ENCODE results near the gene CLCN7.

Gene CLCN7

DNA sequence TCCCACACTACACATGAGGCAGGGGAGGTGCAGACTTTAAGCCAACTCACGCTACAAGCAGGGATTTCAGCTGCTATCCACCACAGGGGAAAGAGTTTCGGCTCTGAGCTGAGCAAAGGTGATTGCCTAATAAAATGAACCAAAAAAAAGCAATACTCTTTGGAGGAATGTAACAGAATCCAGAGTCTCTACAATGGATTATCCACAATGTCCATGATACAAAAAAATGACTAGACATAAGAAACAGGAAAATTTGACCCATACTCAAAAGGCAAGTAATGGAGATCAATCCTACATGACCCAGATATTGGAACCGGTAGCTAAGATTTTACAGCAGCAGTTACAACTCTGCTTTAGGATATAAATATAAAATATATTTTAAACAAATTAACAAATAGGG is 39.7 kb upstream of the CLCN7 start:
- H3K4me3 ChIP-seq (replicated peaks in 1 of 2; ENCODE audit: low read depth in 2 of 2, low read length in 2 of 2) = no peak overlapping the region
- DNase-seq (ENCODE audit: low read depth in 2 of 2) = no peak
- TF ChIP-seq, protein P1, sequence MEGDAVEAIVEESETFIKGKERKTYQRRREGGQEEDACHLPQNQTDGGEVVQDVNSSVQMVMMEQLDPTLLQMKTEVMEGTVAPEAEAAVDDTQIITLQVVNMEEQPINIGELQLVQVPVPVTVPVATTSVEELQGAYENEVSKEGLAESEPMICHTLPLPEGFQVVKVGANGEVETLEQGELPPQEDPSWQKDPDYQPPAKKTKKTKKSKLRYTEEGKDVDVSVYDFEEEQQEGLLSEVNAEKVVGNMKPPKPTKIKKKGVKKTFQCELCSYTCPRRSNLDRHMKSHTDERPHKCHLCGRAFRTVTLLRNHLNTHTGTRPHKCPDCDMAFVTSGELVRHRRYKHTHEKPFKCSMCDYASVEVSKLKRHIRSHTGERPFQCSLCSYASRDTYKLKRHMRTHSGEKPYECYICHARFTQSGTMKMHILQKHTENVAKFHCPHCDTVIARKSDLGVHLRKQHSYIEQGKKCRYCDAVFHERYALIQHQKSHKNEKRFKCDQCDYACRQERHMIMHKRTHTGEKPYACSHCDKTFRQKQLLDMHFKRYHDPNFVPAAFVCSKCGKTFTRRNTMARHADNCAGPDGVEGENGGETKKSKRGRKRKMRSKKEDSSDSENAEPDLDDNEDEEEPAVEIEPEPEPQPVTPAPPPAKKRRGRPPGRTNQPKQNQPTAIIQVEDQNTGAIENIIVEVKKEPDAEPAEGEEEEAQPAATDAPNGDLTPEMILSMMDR (IDR thresholded peaks at IDR 0.05; ENCODE audit: low read depth, low read length) = no peak

DNA sequence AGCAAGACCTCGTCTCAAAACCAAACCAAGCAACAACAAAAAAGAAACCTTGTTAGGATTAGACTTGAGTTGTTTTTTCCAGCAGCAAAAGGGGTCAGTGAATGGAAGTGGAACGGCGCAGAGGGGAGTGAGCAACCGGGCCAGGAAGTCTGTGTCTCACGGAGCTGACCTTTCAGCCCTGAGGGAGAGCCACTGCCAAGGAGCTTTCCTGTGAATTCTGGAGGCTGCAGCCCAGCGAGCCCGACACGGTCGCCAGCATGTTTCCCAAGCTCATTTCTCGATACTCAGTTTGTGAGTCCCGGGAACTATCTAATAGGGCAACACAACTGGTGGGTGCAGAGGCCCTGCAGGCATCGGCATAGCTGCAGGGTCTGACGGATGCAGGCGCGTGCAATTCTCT is 37.9 kb upstream of the CLCN7 start:
- no peak overlapping the region for H3K4me3 ChIP-seq (replicated peaks in 1 of 2; ENCODE audit: low read depth in 2 of 2, low read length in 2 of 2)
- TF ChIP-seq, protein P1 (IDR thresholded peaks at IDR 0.05; ENCODE audit: low read depth, low read length) = no peak
- no peak for DNase-seq (ENCODE audit: low read depth in 2 of 2)

DNA sequence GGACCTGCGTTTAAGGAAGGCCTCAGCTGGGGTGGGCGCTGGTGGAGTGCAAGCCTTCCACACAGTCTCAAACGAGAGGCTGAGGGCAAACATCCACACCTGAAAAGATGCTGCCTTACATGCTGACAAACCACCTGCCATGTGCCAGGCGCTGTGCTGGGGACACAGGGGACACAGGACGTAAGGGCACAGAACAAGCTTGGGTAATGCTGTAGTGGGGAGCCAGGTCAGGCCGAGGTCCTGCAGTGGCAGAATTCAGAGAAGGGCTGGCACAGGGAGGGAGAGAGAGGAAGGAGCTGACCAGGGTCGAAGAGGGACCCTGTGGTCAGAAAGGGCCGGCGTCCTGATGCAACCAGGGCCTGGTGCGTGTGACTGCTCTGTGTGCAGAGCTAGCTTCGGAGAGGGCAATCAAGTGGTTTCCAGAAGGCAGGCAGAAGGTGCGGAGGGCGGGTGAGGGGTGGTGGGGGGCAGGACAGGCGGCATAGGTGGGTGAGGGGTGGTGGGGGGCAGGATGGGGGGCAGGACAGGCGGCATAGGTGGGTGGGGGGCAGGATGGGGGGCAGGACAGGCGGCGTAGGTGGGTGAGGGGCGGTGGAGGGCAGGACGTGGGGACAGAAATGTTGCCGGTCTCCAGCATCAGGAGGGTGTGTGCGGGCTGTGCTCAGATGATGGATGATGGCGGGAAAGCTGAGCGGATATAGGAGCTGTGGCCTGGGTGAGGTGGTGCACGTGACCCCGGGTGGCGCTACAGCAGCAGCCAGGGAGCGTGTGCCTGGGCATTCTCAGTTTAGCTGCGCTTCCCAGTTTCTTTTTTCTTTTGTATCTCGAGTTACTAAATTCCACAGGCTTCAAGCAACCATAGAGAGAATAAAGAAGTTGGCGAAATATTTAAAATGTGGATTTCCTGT is 37.1 kb upstream of the CLCN7 start:
- H3K4me3 ChIP-seq (replicated peaks in 1 of 2; ENCODE audit: low read depth in 2 of 2, low read length in 2 of 2) = no peak overlapping the region
- TF ChIP-seq, protein P1 (IDR thresholded peaks at IDR 0.05; ENCODE audit: low read depth, low read length) = no peak
- no peak for DNase-seq (ENCODE audit: low read depth in 2 of 2)

DNA sequence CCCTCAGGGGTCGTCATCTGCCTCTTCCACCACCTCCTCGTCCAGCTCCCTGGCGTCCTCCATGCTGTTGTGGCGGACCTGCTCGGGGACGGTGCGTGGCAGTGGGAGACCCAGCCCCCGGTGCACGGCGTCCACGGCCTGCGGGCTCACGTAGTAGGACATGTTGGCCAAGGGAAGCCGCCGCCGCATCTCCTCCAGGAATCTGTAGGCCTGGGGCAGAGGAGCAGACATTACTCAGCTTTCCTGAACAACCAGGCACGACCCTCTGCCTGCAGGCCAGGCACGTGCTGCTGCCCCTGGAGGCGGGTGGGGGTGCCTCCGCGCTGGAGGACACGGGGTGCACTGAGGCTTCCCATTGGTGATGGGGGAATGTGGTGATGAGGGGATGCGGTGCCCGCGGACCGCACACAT is 36.1 kb upstream of the CLCN7 start:
- TF ChIP-seq, protein P1 (IDR thresholded peaks at IDR 0.05; ENCODE audit: low read depth, low read length) = no peak
- DNase-seq (ENCODE audit: low read depth in 2 of 2) = no peak
- no peak overlapping the region for H3K4me3 ChIP-seq (replicated peaks in 1 of 2; ENCODE audit: low read depth in 2 of 2, low read length in 2 of 2)

DNA sequence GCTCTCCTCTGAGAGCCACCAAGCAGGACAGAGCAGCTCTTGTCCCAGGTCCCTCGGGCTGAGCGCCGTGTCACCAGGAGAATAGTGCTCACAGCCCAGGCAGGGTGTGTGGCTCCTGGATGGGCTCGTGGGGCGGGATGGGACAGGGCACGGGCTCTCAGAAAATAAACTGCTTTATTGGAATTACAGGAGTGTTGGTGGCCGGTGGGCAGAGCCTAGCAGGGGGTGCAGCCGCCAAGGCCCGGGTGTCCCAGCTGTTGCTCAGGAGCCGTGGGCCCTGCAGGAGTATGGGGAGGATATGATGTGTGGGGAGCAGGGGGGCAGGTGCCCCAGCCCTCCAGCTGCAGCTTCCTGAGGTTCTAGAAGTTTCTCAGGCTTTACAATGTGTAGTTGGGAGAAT is 35.4 kb upstream of the CLCN7 start:
- no peak overlapping the region for H3K4me3 ChIP-seq (replicated peaks in 1 of 2; ENCODE audit: low read depth in 2 of 2, low read length in 2 of 2)
- TF ChIP-seq, protein P1 (IDR thresholded peaks at IDR 0.05; ENCODE audit: low read depth, low read length) = no peak
- DNase-seq (ENCODE audit: low read depth in 2 of 2) = no peak

DNA sequence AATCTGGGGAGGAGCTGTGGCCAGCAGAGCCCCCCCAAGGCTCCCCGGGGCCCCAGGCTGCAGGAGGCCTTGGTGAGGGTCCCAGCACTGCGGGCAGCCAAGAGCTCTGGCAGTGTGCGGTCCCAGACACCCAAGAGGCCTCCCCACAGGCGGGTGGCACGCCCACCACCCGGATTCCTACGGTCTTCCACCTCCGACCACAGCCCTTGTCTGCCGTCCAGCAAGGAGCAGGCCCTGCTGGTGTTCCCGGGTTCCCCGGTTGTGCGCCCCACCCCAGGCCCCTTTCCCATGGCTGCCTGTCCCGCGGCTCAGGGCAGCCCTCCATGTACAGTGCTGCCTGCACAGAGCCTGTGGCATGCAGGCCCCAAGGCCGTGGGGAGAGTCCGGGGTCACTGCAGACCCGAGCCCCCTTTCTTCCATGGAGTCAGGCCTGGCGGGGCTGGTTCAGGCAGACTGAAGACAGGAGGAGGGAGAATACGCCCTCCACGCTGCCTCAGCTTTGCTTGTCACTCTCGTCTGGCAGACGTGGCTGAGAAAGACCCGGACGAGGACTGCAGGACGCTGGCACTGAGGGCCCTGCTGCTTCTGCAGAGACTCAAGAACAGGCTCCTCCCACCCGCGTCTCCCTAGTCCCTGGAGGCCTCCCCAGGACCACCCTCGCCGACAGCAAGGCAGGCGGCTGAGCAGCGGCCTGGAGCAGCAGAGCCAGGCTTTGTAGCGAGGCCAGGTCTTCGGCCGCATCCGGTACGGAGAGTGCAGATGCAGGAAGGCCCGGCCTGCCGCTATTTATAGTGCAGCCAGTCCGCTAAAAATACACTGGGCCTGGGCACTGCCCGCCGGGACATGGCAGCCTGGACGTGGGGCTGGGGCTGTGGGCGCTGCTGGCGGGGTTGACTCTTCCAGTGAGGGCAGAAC is 34.7 kb upstream of the CLCN7 start:
- no peak for DNase-seq (ENCODE audit: low read depth in 2 of 2)
- no peak overlapping the region for H3K4me3 ChIP-seq (replicated peaks in 1 of 2; ENCODE audit: low read depth in 2 of 2, low read length in 2 of 2)
- TF ChIP-seq, protein P1 (IDR thresholded peaks at IDR 0.05; ENCODE audit: low read depth, low read length) = no peak

Data from cardiac fibroblast (primary cell).